ENCODE measurements around the gene PHLDB2.

- TF ChIP-seq, protein P1, sequence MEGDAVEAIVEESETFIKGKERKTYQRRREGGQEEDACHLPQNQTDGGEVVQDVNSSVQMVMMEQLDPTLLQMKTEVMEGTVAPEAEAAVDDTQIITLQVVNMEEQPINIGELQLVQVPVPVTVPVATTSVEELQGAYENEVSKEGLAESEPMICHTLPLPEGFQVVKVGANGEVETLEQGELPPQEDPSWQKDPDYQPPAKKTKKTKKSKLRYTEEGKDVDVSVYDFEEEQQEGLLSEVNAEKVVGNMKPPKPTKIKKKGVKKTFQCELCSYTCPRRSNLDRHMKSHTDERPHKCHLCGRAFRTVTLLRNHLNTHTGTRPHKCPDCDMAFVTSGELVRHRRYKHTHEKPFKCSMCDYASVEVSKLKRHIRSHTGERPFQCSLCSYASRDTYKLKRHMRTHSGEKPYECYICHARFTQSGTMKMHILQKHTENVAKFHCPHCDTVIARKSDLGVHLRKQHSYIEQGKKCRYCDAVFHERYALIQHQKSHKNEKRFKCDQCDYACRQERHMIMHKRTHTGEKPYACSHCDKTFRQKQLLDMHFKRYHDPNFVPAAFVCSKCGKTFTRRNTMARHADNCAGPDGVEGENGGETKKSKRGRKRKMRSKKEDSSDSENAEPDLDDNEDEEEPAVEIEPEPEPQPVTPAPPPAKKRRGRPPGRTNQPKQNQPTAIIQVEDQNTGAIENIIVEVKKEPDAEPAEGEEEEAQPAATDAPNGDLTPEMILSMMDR (IDR thresholded peaks at IDR 0.05) = no peak
- no peak for TF ChIP-seq POLR2A (IDR thresholded peaks at IDR 0.05)
Measured at GRCh38 chr3:112000966-112001365, 141.9 kb downstream of the PHLDB2 start.

Data from heart left ventricle (tissue), 13 donors.